Colon (tissue), 2 donors: Measurements from ENCODE around the gene RRAS2.
"Not testable (repeated sequence)": the region's sequence is repeated elsewhere in the genome, so short reads cannot be mapped to it uniquely, and the experiment has no call there.

Source experiments
- FAIRE-seq: peaks from 2 replicates; lab custom pipeline; 2012; peaks lifted over from hg19 to GRCh38; lab: Jason Lieb, UNC
- donor health status: control.
- donor health status: control.

The RRAS2 gene

GRCh38 chr11:14306481-14306880 is 52.5 kb downstream of the RRAS2 start:
- no peak for FAIRE-seq

DNA sequence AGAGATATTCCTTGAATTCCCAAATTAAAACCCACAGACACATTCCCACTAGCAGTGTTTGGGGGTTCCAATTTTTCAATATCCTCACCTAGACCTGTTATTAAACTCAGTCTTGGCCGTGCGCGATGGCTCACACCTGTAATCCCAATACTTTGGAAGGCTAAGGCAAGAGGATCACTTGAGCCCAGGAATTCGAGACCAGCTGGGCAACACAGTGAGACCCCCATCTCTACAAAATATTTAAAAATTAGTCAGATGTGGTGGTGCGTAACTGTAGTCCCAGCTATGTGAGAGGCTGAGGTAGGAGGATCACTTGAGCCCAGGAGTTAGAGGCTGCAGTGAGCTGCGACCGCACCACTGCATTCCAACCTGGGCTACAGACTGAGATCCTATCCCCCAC is 53.3 kb downstream of the RRAS2 start:
- FAIRE-seq, result no peak

- no peak for FAIRE-seq
These were observed 54.4 kb downstream of the RRAS2 start for GRCh38 chr11:14304601-14305000.

DNA sequence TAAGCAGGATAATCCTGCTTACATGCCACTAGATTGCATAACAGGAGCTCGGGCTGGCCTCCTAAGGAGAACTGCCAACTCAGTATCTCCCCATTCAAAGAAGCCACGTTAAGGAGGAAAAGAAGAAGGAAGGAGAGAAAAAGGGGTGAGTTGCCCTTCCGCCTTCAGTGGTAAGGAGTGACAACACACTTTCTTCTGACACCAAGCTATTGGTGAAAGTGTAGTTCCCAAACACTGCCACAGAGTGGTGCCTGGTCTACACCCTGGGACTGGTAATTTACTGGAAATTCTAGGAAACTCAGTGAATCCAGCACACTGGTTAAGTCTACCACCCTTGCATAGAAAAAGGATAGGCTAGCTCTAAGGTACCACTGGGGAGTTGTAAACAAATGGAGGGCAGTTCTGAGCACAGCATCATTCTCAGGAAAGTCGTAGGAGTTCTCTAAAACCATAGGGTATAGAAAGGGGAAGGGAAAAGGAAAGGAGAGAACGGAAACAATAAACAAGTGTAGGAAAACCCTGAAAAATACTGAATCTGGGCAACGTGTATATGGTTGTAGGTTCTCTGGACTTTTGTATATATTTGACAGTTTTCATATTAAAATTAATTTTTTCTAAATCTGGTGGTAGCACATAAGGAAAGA is 58.2 kb downstream of the RRAS2 start:
- no peak for FAIRE-seq

- no peak for FAIRE-seq
These were observed 59.1 kb downstream of the RRAS2 start for GRCh38 chr11:14299921-14300320.

DNA sequence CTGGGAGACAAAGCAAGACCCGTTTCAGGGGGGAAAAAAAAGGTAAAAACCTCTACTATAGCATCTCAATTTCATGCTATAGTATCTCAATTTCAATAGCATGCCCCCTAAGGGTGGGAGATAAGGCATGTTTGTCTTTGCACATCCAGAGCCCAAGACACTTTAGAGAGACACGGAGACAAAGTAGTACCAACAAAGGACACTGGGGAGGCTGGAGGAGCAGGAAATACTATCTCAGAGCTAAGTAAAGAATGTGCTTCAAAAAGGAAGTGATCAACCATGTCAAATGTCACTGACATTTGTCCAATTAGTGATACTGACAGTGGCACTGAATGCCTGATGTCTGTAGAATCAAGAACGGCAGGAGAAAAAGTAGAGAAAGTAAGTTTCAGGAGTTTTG is 68.6 kb downstream of the RRAS2 start:
- FAIRE-seq, result no peak

DNA sequence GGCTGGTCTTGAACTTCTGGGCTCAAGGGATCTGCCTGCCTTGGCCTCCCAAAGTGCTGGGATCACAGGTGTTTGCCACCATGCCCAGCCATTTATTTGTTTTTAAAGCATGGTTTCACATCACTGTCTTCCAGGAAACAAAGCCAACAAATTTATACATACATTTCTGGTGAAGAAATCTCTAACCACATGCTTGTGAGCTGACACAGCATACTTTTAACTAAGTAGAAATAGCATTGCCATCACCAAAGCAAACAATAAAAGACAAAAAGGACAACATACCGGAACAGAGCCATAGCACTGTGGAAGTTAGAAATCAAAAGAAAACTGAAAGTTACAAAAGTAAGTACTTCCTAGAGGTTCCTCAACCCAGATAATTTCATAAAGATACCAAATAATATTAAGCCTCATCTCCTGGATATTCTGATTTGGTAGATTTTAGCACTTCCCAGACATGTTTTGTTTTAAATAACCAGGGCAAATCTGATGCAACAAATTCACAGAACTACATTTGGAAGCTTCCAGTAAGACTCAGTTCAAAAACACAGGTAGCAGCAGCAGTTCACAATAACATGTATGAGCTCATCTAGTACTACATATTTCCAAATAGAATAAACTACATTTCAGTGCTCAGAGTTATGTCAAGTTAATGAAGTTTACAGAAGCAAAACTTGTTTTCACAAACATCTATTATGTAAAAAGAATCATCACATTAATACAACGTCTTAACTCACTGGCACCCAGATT is 70.6 kb downstream of the RRAS2 start:
- FAIRE-seq, result no peak

GRCh38 chr11:14278869-14279268 is 80.1 kb downstream of the RRAS2 start:
- FAIRE-seq, result not testable (repeated sequence)

- FAIRE-seq, result no peak
These were observed 83.9 kb downstream of the RRAS2 start for GRCh38 chr11:14275076-14275475.

DNA sequence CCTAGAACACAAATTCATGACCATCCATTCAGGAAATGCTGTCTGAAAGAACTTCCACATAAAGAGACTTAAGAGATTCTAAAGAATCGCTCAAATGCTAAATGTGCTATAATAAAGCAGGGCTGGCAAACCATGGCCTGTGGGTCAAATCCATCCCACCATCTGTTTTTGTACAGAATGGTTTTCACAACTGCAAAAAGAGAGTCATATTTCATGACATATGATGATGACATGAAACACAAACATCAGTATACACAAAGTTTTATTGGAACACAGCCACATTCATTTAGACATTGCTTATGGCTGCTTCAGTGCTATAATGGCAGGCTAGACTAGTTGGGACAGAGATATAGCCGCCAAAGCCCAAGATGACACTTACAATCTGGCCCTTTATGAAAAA is 85.1 kb downstream of the RRAS2 start:
- no peak for FAIRE-seq

GRCh38 chr11:14270690-14271542 is 88.1 kb downstream of the RRAS2 start:
- FAIRE-seq, result no peak

- FAIRE-seq, result no peak
These were observed 89.0 kb downstream of the RRAS2 start for GRCh38 chr11:14269692-14270573.

DNA sequence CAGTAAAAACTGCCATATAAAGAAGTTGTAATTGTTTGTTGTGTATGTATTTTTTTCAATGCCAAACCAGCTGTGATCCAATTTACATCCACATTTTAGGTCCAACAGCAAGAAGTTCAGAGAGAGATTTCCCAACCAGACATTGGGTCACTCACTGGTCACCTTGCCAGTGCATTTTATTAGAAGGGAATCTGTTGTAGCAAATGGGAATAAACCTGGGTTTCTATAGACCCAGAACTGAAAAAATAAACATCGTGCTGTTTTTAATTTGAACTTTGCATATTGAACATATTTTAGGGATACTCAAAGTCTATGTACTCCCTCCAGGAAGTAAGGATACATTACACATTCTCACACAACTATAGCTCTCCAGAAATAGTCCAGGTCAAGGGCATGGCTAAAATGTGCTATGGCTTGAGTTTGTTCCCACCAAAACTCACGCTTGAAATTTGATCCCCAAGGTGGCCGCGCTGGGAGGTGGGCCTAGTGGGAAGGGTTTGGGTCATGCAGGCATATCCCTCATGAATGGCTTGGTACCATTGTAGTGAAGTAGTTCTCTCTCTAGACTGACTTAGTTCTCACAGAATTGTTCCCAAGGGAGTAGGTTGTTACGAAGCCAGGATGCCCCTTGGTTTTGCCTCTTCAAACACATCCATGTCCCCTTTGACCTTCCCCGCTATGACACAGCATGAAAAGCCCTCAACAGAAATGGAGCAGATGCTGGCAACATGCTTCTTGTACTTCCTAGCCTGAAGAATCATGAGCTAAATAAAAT is 90.9 kb downstream of the RRAS2 start:
- FAIRE-seq, result no peak

DNA sequence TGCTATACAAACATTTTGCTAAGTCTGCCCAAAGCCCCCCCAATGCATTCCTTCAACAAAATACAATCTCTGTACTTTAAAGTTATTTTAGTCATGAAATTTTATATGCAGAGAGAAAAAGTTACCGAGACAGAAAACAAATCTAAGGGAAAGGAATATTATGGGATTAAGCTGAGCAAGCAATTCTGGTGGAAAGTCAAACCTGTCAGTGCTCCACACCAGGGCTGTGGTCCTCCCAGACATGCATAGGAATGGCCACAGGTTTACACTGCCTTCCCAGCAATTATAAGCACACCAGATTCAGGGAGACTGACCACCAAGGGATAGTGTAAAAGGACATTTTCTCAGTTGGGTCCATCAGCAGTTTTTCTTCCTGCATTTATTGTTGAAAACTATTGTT is 92.4 kb downstream of the RRAS2 start:
- FAIRE-seq, result no peak

DNA sequence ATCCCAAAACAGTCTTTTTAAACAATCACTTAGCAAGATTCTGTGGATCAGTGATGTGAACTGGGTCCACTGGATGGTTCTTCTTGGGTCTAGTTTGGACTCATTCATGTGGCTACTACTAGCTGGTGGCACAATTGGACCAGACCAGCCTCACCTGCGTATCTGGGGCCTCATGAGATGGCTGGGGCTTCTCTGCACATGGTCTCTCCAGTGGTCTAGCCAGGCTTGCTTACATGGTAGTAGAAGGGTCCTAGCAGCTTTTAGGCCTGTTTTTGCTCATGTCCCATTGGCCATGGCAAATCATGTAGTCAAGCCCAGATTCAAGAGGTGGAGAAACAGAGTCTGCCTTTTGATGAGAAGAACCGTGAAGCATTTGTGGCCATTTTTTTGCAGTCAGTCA is 94.0 kb downstream of the RRAS2 start:
- no peak for FAIRE-seq

DNA sequence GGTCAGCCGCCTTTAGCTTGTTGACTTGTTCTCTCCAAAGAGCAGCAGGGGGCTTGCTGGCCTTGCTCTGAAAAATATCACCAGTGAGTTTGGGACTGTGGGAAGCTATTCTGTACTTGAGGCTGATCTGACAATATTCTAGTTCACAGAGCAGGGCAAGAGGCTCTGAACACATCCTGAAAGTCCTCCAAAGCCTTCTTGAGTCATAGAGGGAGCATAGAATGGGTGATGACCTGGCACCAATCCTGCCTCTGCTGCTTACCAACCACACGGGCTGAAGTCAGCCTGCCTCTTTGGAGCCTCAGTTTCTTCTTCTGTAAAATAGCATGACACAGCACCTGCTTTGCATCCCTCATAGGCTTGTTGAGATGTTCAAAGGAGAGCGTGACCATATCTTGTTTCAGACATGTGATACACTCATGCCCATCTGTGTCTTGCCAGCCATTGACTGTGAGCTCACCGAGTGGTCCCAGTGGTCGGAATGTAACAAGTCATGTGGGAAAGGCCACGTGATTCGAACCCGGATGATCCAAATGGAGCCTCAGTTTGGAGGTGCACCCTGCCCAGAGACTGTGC is 96.6 kb downstream of the RRAS2 start:
- FAIRE-seq, result no peak

DNA sequence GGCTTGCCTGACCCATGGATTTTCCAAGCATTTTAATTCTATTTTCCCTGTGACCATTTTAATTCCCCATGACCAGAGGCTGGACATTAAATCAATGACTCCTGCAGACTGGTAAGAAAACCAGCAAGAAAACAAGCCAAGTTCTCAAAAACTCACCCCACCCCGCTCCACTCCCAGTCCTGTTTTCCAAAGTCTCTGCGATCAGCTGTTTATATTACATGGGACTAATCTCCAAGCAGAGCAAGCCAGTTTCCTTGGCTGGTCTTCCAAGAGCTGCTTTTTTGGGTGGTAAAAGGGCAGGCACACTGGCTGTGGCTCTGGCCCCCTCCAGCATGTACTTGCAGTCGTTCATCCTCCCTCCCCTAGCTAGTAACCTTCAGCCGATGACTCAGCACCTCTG is 97.9 kb downstream of the RRAS2 start:
- FAIRE-seq, result no peak

DNA sequence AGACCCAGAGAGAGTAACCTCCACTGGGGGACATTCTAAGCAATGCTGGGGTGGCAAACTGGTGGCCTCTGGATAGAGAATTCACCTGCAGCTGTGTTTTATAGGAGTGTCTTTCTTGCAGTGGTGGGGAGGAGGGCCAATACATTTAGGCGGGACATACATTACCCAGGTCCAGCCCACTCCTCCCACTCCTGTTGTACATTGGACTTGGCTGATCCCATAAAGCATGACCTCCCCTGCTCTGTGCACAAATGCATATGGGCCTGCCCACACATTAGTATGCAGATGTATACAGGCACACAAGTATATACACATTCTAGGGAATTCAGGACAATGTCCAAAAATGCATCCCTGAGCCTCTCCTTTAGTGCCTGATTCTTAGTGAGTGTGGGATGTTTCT is 99.1 kb downstream of the RRAS2 start:
- no peak for FAIRE-seq

- no peak for FAIRE-seq
These were observed 99.7 kb downstream of the RRAS2 start for GRCh38 chr11:14259186-14259784.

DNA sequence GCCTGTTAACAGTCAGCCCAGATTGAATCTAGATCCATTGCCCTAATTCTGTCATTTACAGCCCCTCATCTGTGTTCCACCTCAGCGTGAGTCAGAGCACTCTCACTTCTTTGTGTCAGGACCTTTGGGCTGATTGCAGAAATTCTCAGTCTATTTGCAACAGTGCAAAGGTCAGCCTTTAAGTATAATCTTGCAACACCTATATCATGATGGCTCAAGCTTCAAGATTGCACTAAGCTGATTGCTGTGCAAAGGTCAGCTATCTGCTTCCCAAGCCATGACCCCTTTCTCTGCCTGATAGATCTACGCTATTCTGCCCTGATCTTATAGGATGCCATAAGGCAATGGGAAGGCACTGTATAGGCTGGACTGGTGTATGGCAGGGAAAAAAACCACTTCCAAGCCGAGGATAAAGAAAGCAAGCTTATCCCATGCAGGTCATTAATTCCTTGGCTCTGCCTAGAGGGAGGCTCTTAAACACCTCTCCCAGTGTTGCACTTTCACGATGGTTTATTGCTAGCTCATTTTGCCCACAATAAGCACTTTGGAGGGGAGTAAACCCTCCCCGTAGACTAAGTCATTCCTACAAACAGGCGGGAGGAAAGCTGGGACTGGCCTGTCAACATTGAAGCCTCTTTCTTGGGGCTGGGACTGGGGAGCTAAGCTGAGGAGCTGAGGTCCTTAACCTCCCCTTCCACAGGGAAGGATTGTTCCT is 100.6 kb downstream of the RRAS2 start:
- FAIRE-seq, result no peak
